ENCODE results near the gene CASQ1. TPM values are rescaled to one million over a fixed set of nuclear protein-coding genes. Genes with fewer than 3 reads are reported as not detected.

CASQ1 gene
- total RNA-seq, 1 experiment from 2014 or later, result not detected

DNA sequence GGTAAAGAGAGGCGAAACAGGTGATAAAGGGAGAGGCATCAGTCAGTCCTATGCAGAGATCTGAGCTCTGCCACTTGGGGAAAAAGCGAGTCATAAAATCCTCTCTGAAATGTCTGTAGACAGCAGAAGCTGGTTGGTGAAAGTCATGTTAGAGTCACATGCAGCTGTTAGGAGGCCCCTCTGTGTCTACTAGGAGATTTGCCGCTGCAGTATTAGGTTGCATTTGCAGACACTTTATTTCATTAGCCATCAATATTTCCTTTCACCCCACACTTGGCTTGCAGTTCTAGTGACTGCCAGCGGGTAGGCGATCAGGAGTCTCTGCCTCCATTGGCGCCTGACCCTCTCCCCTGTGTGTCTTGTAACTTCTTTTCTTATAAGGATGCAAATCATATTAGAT lies 22.8 kb upstream of the CASQ1 start:
- Mint-ChIP-seq H3K27ac (ENCODE audit: low read depth, unreplicated experiment) (no peak overlapping the region), H3K36me3 (ENCODE audit: insufficient read depth, unreplicated experiment) (no peaks in the 10 kb centered on the region), H3K4me1 (ENCODE audit: insufficient read depth, unreplicated experiment) (peaks cover 6% of the 10 kb centered on the region), H3K9me3 (ENCODE audit: unreplicated experiment) (no peaks in the 10 kb centered on the region), H3K27me3 (ENCODE audit: insufficient read depth, unreplicated experiment) (peaks cover 35% of the 10 kb centered on the region), H3K4me3 (ENCODE audit: unreplicated experiment) (no peak overlapping the region)
- POLR2A ChIA-PET, result interaction anchor here (1.0 kb wide), 1 partner anchor 43 kb away, joined by 3 read pairs; no protein-coding TSS in a partner anchor
- BruUV-seq (replicated peaks), result no TSS peak
- CTCF ChIA-PET, result interaction anchor here (0.7 to 1.4 kb wide), 10 partner anchors 24 to 87 kb away, joined by 3 to 6 read pairs (median 4); no protein-coding TSS in a partner anchor
- intact Hi-C loops (cut with micrococcal nuclease), result no loop called here
- TF ChIP-seq, protein P1, sequence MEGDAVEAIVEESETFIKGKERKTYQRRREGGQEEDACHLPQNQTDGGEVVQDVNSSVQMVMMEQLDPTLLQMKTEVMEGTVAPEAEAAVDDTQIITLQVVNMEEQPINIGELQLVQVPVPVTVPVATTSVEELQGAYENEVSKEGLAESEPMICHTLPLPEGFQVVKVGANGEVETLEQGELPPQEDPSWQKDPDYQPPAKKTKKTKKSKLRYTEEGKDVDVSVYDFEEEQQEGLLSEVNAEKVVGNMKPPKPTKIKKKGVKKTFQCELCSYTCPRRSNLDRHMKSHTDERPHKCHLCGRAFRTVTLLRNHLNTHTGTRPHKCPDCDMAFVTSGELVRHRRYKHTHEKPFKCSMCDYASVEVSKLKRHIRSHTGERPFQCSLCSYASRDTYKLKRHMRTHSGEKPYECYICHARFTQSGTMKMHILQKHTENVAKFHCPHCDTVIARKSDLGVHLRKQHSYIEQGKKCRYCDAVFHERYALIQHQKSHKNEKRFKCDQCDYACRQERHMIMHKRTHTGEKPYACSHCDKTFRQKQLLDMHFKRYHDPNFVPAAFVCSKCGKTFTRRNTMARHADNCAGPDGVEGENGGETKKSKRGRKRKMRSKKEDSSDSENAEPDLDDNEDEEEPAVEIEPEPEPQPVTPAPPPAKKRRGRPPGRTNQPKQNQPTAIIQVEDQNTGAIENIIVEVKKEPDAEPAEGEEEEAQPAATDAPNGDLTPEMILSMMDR (IDR thresholded peaks at IDR 0.05; ENCODE audit: unreplicated experiment), result no peak
- no peak for DNase-seq (ENCODE audit: unreplicated experiment)

DNA sequence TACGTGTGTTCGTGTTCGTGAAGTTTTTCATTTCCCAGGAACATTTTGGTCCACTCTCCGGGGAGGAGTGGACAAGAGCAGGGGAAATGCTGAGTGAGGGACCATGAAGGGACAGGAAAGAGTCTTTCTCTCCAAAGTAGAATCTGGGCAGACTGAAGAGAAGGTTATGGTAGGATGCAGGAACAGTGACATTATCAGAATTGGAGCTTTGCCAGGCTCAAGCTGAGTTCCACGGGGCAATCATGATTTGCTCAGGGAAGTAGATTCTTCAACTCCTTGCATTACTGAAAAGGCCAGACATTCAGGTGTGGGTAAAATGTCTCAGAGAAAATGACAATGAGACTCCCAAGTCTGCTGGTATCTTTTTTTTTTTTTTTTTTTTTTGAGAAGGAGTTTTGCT lies 22.4 kb upstream of the CASQ1 start:
- no TSS peak for BruUV-seq (replicated peaks)
- Mint-ChIP-seq H3K27me3 (ENCODE audit: insufficient read depth, unreplicated experiment) (peaks cover 40% of the 10 kb centered on the region), H3K27ac (ENCODE audit: low read depth, unreplicated experiment) (no peak overlapping the region), H3K9me3 (ENCODE audit: unreplicated experiment) (no peaks in the 10 kb centered on the region), H3K4me1 (ENCODE audit: insufficient read depth, unreplicated experiment) (peaks cover 6% of the 10 kb centered on the region), H3K4me3 (ENCODE audit: unreplicated experiment) (no peak overlapping the region), H3K36me3 (ENCODE audit: insufficient read depth, unreplicated experiment) (no peaks in the 10 kb centered on the region)
- CTCF ChIA-PET, result interaction anchor here (0.6 to 1.3 kb wide), 5 partner anchors 23 to 248 kb away, joined by 3 to 6 read pairs (median 4); no protein-coding TSS in a partner anchor
- intact Hi-C loops (cut with micrococcal nuclease), result no loop called here
- POLR2A ChIA-PET, result interaction anchor here (1.0 kb wide), 1 partner anchor 43 kb away, joined by 3 read pairs; no protein-coding TSS in a partner anchor
- no peak for DNase-seq (ENCODE audit: unreplicated experiment)
- TF ChIP-seq, protein P1 (IDR thresholded peaks at IDR 0.05; ENCODE audit: unreplicated experiment), result no peak

- Mint-ChIP-seq H3K9me3 (ENCODE audit: unreplicated experiment) (no peaks in the 10 kb centered on the region), H3K27ac (ENCODE audit: low read depth, unreplicated experiment) (no peak overlapping the region), H3K4me1 (ENCODE audit: insufficient read depth, unreplicated experiment) (peaks cover 6% of the 10 kb centered on the region), H3K27me3 (ENCODE audit: insufficient read depth, unreplicated experiment) (peaks cover 47% of the 10 kb centered on the region), H3K36me3 (ENCODE audit: insufficient read depth, unreplicated experiment) (no peaks in the 10 kb centered on the region), H3K4me3 (ENCODE audit: unreplicated experiment) (no peak overlapping the region)
- DNase-seq (ENCODE audit: unreplicated experiment), result no peak
- TF ChIP-seq, protein P1 (IDR thresholded peaks at IDR 0.05; ENCODE audit: unreplicated experiment), result no peak
- intact Hi-C loops (cut with micrococcal nuclease), result no loop called here
- ChIA-PET POLR2A (interaction anchor here (0.7 to 1.5 kb wide), 4 partner anchors 8 to 94 kb away, joined by 3 to 6 read pairs (median 4); partner anchors contain the start of gene DCAF8), CTCF (interaction anchor here (0.6 to 2.4 kb wide), 7 partner anchors 18 to 247 kb away, joined by 3 to 10 read pairs (median 4); no protein-coding TSS in a partner anchor)
- no TSS peak for BruUV-seq (replicated peaks)
These were observed 21.6 kb upstream of the CASQ1 start for GRCh38 chr1:160168609-160169369.

Data from MCF 10A (cell line).